Measurements from ENCODE around the gene CLCA1. TPM values are rescaled to one million over a fixed set of nuclear protein-coding genes. Genes with fewer than 3 reads are reported as not detected.

The CLCA1 gene
- total RNA-seq, 1 donor from 2014 or later: not detected

- Histone ChIP-seq H3K9me3 (ENCODE audit: low read depth) (no peaks in the 10 kb centered on the region), H3K36me3 (no peaks in the 10 kb centered on the region), H3K4me1 (no peaks in the 10 kb centered on the region), H4K20me1 (ENCODE audit: low read depth) (no peaks in the 10 kb centered on the region), H3K4me3 (no peak overlapping the region), H3K27ac (no peak overlapping the region), H3K79me2 (ENCODE audit: low read depth) (no peaks in the 10 kb centered on the region), H3F3A (ENCODE audit: low read depth) (no peaks in the 10 kb centered on the region), H3K27me3 (no peaks in the 10 kb centered on the region), H3K4me2 (no peak overlapping the region), H3K9ac (no peak overlapping the region), H2AFZ (replicated peaks) (no peak overlapping the region)
- Mint-ChIP-seq H3K27ac (no peak overlapping the region), H3K9me3 (no peaks in the 10 kb centered on the region), H3K4me1 (no peaks in the 10 kb centered on the region), H3K27me3 (ENCODE audit: insufficient read depth, low read depth) (no peaks in the 10 kb centered on the region), H3K36me3 (no peaks in the 10 kb centered on the region), H3K4me3 (no peak overlapping the region)
- TF ChIP-seq CTCF (IDR thresholded peaks at IDR 0.05) (no peak), EZH2 (IDR thresholded peaks at IDR 0.05) (no peak), EZH2phosphoT487 (IDR thresholded peaks at IDR 0.05) (no peak)
- no peak for DNase-seq (ENCODE audit: low spot score)
Observed at GRCh38 chr1:86449103-86449502, 19.6 kb upstream of the CLCA1 start.

GRCh38 chr1:86450847-86451246 is 17.9 kb upstream of the CLCA1 start:
- Mint-ChIP-seq H3K4me3 (no peak overlapping the region), H3K27me3 (ENCODE audit: insufficient read depth, low read depth) (no peaks in the 10 kb centered on the region), H3K4me1 (no peaks in the 10 kb centered on the region), H3K27ac (no peak overlapping the region), H3K36me3 (no peaks in the 10 kb centered on the region), H3K9me3 (no peaks in the 10 kb centered on the region)
- Histone ChIP-seq H3K4me1 (no peaks in the 10 kb centered on the region), H3K36me3 (no peaks in the 10 kb centered on the region), H3K9me3 (ENCODE audit: low read depth) (no peaks in the 10 kb centered on the region), H2AFZ (replicated peaks) (no peak overlapping the region), H3K79me2 (ENCODE audit: low read depth) (no peaks in the 10 kb centered on the region), H4K20me1 (ENCODE audit: low read depth) (no peaks in the 10 kb centered on the region), H3K27me3 (no peaks in the 10 kb centered on the region), H3K4me2 (no peak overlapping the region), H3K9ac (no peak overlapping the region), H3K4me3 (no peak overlapping the region), H3K27ac (no peak overlapping the region), H3F3A (ENCODE audit: low read depth) (no peaks in the 10 kb centered on the region)
- no peak for DNase-seq (ENCODE audit: low spot score)
- TF ChIP-seq EZH2phosphoT487 (IDR thresholded peaks at IDR 0.05): no peak
- TF ChIP-seq CTCF (IDR thresholded peaks at IDR 0.05): no peak
- no peak for TF ChIP-seq EZH2 (IDR thresholded peaks at IDR 0.05)

- Mint-ChIP-seq H3K27ac (no peak overlapping the region), H3K4me1 (no peaks in the 10 kb centered on the region), H3K27me3 (ENCODE audit: insufficient read depth, low read depth) (no peaks in the 10 kb centered on the region), H3K36me3 (no peaks in the 10 kb centered on the region), H3K9me3 (no peaks in the 10 kb centered on the region), H3K4me3 (no peak overlapping the region)
- Histone ChIP-seq H3K27ac (no peak overlapping the region), H3K9me3 (ENCODE audit: low read depth) (no peaks in the 10 kb centered on the region), H3K79me2 (ENCODE audit: low read depth) (no peaks in the 10 kb centered on the region), H3K4me2 (no peak overlapping the region), H3F3A (ENCODE audit: low read depth) (no peaks in the 10 kb centered on the region), H3K9ac (no peak overlapping the region), H3K27me3 (no peaks in the 10 kb centered on the region), H3K4me1 (no peaks in the 10 kb centered on the region), H3K36me3 (no peaks in the 10 kb centered on the region), H4K20me1 (ENCODE audit: low read depth) (no peaks in the 10 kb centered on the region), H3K4me3 (no peak overlapping the region), H2AFZ (replicated peaks) (no peak overlapping the region)
- TF ChIP-seq EZH2 (IDR thresholded peaks at IDR 0.05) (no peak), CTCF (IDR thresholded peaks at IDR 0.05) (no peak), EZH2phosphoT487 (IDR thresholded peaks at IDR 0.05) (no peak)
- no peak for DNase-seq (ENCODE audit: low spot score)
Observed at GRCh38 chr1:86453664-86454063, 15.1 kb upstream of the CLCA1 start.
